ENCODE data around the gene PACSIN3. TPM values are rescaled to one million over a fixed set of nuclear protein-coding genes. Genes with fewer than 3 reads are reported as not detected.

PACSIN3 gene
- total RNA-seq, 1 donor from 2014 or later = 93.3 TPM

- no peak overlapping the region for H3K4me3 Mint-ChIP-seq (ENCODE audit: unreplicated experiment)
- H3K27ac Mint-ChIP-seq (ENCODE audit: unreplicated experiment) = no peak overlapping the region
These were observed 42.9 kb upstream of the PACSIN3 start for GRCh38 chr11:47229161-47229560.

DNA sequence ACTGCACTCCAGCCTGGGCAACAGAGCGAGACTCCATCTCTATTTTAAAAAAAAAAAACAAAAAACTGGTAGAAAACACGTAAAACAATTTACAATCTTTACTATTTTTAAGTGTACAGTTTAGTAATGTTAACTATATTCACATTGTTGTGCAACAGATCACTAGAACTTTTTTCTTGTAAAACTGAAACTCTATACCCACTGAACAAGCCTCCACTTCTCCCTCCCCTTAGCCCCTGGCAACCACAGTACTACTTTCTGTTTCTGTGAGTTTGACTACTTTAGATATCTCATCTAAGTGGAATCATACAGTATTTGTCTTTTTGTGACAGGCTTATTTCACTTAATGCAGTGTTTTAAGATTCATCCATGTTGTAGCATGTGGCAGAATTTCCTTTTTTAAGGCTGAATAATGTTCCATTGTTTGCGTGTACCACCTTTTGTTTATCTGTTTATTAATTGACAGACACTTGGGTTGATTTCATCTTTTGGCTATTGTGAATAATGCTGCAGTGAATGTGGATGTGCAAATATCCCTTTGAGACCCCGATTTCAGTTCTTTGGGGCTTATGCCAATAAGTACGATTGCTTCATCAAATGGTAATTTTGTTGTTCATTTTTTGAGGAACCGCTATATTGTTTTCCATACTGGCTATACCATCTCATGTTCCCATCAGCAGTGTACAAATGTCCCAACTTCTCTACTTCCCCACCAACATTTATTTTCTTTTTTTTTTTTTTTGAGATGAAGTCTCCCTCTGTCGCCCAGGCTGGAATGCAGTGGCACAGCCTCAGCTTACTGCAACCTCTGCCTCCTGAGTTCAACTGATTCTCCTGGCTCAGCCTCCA lies 39.5 kb upstream of the PACSIN3 start:
- Mint-ChIP-seq H3K4me3 (ENCODE audit: unreplicated experiment) (no peak overlapping the region), H3K36me3 (ENCODE audit: unreplicated experiment) (peaks cover 17% of the 10 kb centered on the region), H3K4me1 (ENCODE audit: unreplicated experiment) (peaks cover 47% of the 10 kb centered on the region), H3K27ac (ENCODE audit: unreplicated experiment) (peak overlapping the region; percentile 52), H3K27me3 (ENCODE audit: unreplicated experiment) (no peaks in the 10 kb centered on the region), H3K9me3 (ENCODE audit: unreplicated experiment) (no peaks in the 10 kb centered on the region)
- no peak for DNase-seq (ENCODE audit: extremely low spot score, unreplicated experiment)
- TF ChIP-seq, protein P1, sequence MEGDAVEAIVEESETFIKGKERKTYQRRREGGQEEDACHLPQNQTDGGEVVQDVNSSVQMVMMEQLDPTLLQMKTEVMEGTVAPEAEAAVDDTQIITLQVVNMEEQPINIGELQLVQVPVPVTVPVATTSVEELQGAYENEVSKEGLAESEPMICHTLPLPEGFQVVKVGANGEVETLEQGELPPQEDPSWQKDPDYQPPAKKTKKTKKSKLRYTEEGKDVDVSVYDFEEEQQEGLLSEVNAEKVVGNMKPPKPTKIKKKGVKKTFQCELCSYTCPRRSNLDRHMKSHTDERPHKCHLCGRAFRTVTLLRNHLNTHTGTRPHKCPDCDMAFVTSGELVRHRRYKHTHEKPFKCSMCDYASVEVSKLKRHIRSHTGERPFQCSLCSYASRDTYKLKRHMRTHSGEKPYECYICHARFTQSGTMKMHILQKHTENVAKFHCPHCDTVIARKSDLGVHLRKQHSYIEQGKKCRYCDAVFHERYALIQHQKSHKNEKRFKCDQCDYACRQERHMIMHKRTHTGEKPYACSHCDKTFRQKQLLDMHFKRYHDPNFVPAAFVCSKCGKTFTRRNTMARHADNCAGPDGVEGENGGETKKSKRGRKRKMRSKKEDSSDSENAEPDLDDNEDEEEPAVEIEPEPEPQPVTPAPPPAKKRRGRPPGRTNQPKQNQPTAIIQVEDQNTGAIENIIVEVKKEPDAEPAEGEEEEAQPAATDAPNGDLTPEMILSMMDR (IDR thresholded peaks at IDR 0.05) = no peak

More at GRCh38 chr11:47229161-47229560, 42.9 kb upstream of the PACSIN3 start:
- no peaks in the 10 kb centered on the region for H3K9me3 Mint-ChIP-seq (ENCODE audit: unreplicated experiment)
- TF ChIP-seq, protein P1 (IDR thresholded peaks at IDR 0.05) = no peak
- DNase-seq (ENCODE audit: extremely low spot score, unreplicated experiment) = no peak
- H3K36me3 Mint-ChIP-seq (ENCODE audit: unreplicated experiment) = peaks cover 17% of the 10 kb centered on the region
- H3K4me1 Mint-ChIP-seq (ENCODE audit: unreplicated experiment) = peaks cover 25% of the 10 kb centered on the region
- H3K27me3 Mint-ChIP-seq (ENCODE audit: unreplicated experiment) = no peaks in the 10 kb centered on the region

- TF ChIP-seq, protein P1 (IDR thresholded peaks at IDR 0.05) = no peak
- Mint-ChIP-seq H3K27ac (ENCODE audit: unreplicated experiment) (peak overlapping the region; percentile 84), H3K36me3 (ENCODE audit: unreplicated experiment) (peaks cover 15% of the 10 kb centered on the region), H3K4me3 (ENCODE audit: unreplicated experiment) (peak overlapping the region; percentile 29), H3K27me3 (ENCODE audit: unreplicated experiment) (no peaks in the 10 kb centered on the region), H3K9me3 (ENCODE audit: unreplicated experiment) (no peaks in the 10 kb centered on the region), H3K4me1 (ENCODE audit: unreplicated experiment) (peaks cover 70% of the 10 kb centered on the region)
- no peak for DNase-seq (ENCODE audit: extremely low spot score, unreplicated experiment)
These were observed 36.5 kb upstream of the PACSIN3 start for GRCh38 chr11:47222696-47223095.

GRCh38 chr11:47220401-47220821 lies 34.2 kb upstream of the PACSIN3 start:
- peak overlapping the region; percentile 16 for H3K4me3 Mint-ChIP-seq (ENCODE audit: unreplicated experiment)
- peaks cover 80% of the 10 kb centered on the region for H3K4me1 Mint-ChIP-seq (ENCODE audit: unreplicated experiment)
- TF ChIP-seq, protein P1 (IDR thresholded peaks at IDR 0.05) = no peak
- peak overlapping the region; percentile 76 for H3K27ac Mint-ChIP-seq (ENCODE audit: unreplicated experiment)
- H3K36me3 Mint-ChIP-seq (ENCODE audit: unreplicated experiment) = peaks cover 10% of the 10 kb centered on the region
- no peaks in the 10 kb centered on the region for H3K9me3 Mint-ChIP-seq (ENCODE audit: unreplicated experiment)
- no peaks in the 10 kb centered on the region for H3K27me3 Mint-ChIP-seq (ENCODE audit: unreplicated experiment)
- no peak for DNase-seq (ENCODE audit: extremely low spot score, unreplicated experiment)

GRCh38 chr11:47216121-47216798 lies 30.0 kb upstream of the PACSIN3 start:
- TF ChIP-seq, protein P1 (IDR thresholded peaks at IDR 0.05) = peak; percentile 14
- H3K9me3 Mint-ChIP-seq (ENCODE audit: unreplicated experiment) = no peaks in the 10 kb centered on the region
- peaks cover 59% of the 10 kb centered on the region for H3K4me1 Mint-ChIP-seq (ENCODE audit: unreplicated experiment)
- peak; percentile 88 for DNase-seq (ENCODE audit: extremely low spot score, unreplicated experiment)
- H3K27me3 Mint-ChIP-seq (ENCODE audit: unreplicated experiment) = no peaks in the 10 kb centered on the region
- peaks cover 8% of the 10 kb centered on the region for H3K36me3 Mint-ChIP-seq (ENCODE audit: unreplicated experiment)
- H3K4me3 Mint-ChIP-seq (ENCODE audit: unreplicated experiment) = peak overlapping the region; percentile 91
- peak overlapping the region; percentile 95 for H3K27ac Mint-ChIP-seq (ENCODE audit: unreplicated experiment)

Measured in osteocyte (in vitro differentiated cells).